SU-DHL-6 (cell line): ENCODE results near the gene TGFBR3L.

Experiments
- CTCF ChIP-seq: fragments of 200-600 bp; sonication (generic); IDR thresholded peaks from one replicate; pipeline ENCODE4 v1.5.1; 2017; ENCODE audit warnings: antibody characterized with exemption, mild to moderate bottlenecking, low read length, moderate library complexity; ENCODE audit not compliant: insufficient read depth, poor library complexity, severe bottlenecking
- EZH2phosphoT487 ChIP-seq: fragments of 200-600 bp; sonication (generic), shearing (Covaris generic); conservative IDR thresholded peaks from 2 replicates; pipeline ENCODE4 v1.6.1; 2018; ENCODE audit warnings: mild to moderate bottlenecking, antibody characterized with exemption, low read length, moderate library complexity, mixed read lengths

GRCh38 chr19:7868326-7868670 is 46.3 kb upstream of the TGFBR3L start:
- no peak for TF ChIP-seq CTCF
- TF ChIP-seq EZH2phosphoT487, result no peak
